Activated CD8-positive, alpha-beta T cell treated with anti-CD3 and anti-CD28 coated beads for 36 hours (primary cell): ENCODE results near the gene RNLS. TPM values are rescaled to one million over a fixed set of nuclear protein-coding genes. Genes with fewer than 3 reads are reported as not detected.

Experiments
- ATAC-seq: fragments of 200-7000 bp; cut with Tn5 transposase; one replicate; pipeline ENCODE4 v1.10.0; 2021; ENCODE audit warnings: mild to moderate bottlenecking, moderate library complexity
- CTCF ChIA-PET: fragments of 350-600 bp; sonication (Branson Sonifier 250); formaldehyde crosslinking; loops from one replicate; lab custom pipeline; 2021; ENCODE audit warnings: antibody characterized with exemption; lab: Charles Lee
- POLR2A ChIA-PET: fragments of 350-600 bp; sonication (Branson Sonifier 250); formaldehyde crosslinking; loops from one replicate; lab custom pipeline; 2021; ENCODE audit warnings: antibody characterized with exemption; lab: Charles Lee
- DNase-seq: peaks from one replicate; pipeline ENCODE4 v3.0.0-alpha.2; 2020
- H3K27ac Mint-ChIP-seq: one replicate; pipeline ENCODE4 v1.8.0; 2021; ENCODE audit warnings: mild to moderate bottlenecking, mixed read lengths
- H3K27me3 Mint-ChIP-seq: one replicate; pipeline ENCODE4 v1.8.0; 2021; ENCODE audit warnings: mixed read lengths
- H3K36me3 Mint-ChIP-seq: one replicate; pipeline ENCODE4 v1.8.0; 2021; ENCODE audit warnings: low read depth, mixed read lengths
- H3K4me1 Mint-ChIP-seq: one replicate; pipeline ENCODE4 v1.8.0; 2021; ENCODE audit warnings: low read depth, mixed read lengths
- H3K4me3 Mint-ChIP-seq: one replicate; pipeline ENCODE4 v1.8.0; 2021; ENCODE audit warnings: mild to moderate bottlenecking, moderate library complexity, mixed read lengths
- H3K9me3 Mint-ChIP-seq: one replicate; pipeline ENCODE4 v1.8.0; 2021; ENCODE audit warnings: mixed read lengths
- intact Hi-C: fragments of 100-400 bp; cut with micrococcal nuclease; formaldehyde crosslinking; loops from one replicate; pipeline ENCODE4 v1.10.0; 2022
- total RNA-seq, 2 experiments: library from RNA; stranded (reverse); gene quantifications; one replicate each; pipeline ENCODE4 v1.2.3, GENCODE V29; 2021
- TF ChIP-seq, protein P1 (sequence below): fragments of 200-600 bp; IDR thresholded peaks from one replicate; pipeline ENCODE4 v1.8.0; 2022; ENCODE audit warnings: antibody characterized with exemption, mild to moderate bottlenecking

The RNLS gene
- total RNA-seq, 2 experiments from 2014 or later: 4.5 TPM

DNA sequence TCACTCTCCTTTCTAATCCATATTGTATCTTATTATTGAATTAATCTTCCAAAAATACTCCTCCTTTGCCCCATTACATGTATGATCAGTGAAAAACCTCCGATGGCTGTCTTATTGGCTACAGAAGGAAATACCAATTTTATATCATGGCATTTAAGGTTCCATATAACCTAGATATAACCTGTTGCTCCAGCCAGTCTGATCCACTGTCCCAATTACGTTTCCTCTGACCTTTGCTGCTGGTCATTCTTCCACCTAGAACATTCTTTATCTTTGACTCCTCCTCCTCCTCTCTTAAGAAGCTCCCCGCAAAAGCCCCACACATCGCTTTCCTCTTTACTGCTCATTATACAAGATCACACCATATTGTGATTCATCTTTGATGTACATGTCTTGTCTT is 161.5 kb downstream of the RNLS start:
- no peaks in the 10 kb centered on the region for H3K27me3 Mint-ChIP-seq
- ATAC-seq (no peak), DNase-seq (no peak)
- H3K4me3 Mint-ChIP-seq: no peak overlapping the region
- H3K36me3 Mint-ChIP-seq: no peaks in the 10 kb centered on the region
- CTCF ChIA-PET: interaction anchor here (1.5 kb wide), 1 partner anchor 32 kb away, joined by 5 read pairs; no protein-coding TSS in a partner anchor
- intact Hi-C loops: no loop called here
- POLR2A ChIA-PET: no interaction called here
- H3K9me3 Mint-ChIP-seq: no peaks in the 10 kb centered on the region
- H3K27ac Mint-ChIP-seq: no peak overlapping the region
- TF ChIP-seq, protein P1, sequence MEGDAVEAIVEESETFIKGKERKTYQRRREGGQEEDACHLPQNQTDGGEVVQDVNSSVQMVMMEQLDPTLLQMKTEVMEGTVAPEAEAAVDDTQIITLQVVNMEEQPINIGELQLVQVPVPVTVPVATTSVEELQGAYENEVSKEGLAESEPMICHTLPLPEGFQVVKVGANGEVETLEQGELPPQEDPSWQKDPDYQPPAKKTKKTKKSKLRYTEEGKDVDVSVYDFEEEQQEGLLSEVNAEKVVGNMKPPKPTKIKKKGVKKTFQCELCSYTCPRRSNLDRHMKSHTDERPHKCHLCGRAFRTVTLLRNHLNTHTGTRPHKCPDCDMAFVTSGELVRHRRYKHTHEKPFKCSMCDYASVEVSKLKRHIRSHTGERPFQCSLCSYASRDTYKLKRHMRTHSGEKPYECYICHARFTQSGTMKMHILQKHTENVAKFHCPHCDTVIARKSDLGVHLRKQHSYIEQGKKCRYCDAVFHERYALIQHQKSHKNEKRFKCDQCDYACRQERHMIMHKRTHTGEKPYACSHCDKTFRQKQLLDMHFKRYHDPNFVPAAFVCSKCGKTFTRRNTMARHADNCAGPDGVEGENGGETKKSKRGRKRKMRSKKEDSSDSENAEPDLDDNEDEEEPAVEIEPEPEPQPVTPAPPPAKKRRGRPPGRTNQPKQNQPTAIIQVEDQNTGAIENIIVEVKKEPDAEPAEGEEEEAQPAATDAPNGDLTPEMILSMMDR: no peak
- H3K4me1 Mint-ChIP-seq: no peaks in the 10 kb centered on the region

DNA sequence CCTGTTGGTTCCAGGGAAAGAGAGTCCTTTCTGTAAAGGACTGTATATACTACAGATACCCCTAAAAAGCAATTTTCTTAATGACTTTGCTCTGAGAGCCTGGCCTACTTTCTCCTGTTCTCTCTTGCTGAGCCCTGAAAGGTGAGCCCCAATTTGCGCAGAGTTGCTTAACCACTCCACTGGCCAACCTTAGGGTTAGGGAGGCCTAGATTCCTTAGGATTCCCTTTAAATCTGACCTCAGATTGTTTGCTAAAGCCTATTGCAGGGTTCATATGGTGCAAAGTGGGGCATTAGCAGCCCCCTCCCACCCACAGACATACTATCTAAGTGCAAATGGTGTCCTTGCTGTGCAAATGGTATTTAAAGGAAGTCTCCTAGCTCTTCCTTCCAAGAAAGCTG is 164.2 kb downstream of the RNLS start:
- no peak for DNase-seq
- H3K36me3 Mint-ChIP-seq: no peaks in the 10 kb centered on the region
- intact Hi-C loops: no loop called here
- TF ChIP-seq, protein P1: no peak
- no peaks in the 10 kb centered on the region for H3K27me3 Mint-ChIP-seq
- H3K27ac Mint-ChIP-seq: no peak overlapping the region
- no peaks in the 10 kb centered on the region for H3K9me3 Mint-ChIP-seq
- ChIA-PET POLR2A (no interaction called here), CTCF (no interaction called here)
- H3K4me3 Mint-ChIP-seq: no peak overlapping the region
- ATAC-seq: no peak
- no peaks in the 10 kb centered on the region for H3K4me1 Mint-ChIP-seq

DNA sequence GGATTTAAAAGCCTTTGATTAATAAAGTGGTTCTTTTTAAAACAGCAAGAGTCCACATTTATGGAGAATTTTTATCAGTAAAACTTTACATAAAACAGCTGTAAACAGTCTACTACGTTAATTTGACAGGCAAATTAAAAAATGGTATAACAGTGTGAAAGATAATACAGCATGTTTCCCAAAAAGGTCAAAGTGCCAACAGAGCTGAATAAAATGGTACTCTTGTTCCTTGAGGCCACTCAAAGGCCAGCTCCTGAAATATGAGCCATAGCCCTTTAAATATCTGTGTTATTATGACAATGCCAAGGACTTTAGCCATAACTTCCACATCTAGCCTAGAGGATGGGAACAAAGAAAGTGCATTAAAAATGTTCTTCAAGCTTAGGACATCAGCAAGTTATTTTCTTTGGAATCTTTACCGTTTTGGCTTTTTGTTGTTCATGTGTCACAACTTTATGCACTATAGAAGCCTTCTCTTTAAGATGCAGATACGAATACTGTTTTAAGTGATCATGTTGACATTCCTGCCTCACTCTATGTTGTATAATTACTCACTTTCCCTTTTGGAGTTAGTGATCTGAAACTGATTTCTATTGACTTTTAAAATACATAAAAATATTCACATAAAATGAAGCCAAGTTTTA is 165.6 kb downstream of the RNLS start:
- ChIA-PET CTCF (no interaction called here), POLR2A (interaction anchor here (1.6 kb wide), 1 partner anchor 326 kb away, joined by 3 read pairs; no protein-coding TSS in a partner anchor)

DNA sequence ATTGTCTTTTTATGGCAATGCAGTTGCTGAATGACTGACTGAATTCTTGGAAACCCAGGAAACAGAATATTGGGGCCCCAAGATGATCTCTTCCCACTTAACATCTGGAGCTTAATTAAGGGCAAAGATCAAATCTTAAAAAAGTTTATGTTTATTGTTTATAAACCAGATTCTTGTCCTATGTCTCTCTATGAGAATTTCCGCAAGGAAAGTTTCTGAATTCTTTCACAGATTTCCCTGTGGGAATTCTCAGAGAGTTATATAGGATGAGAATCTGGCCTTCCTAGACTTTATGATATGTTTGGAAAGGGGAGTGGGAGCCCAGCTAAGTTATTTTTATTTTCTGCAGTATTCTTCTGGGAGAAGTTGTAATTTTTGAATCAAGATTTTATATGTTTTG is 166.3 kb downstream of the RNLS start:
- ChIA-PET POLR2A (interaction anchor here (1.6 kb wide), 1 partner anchor 326 kb away, joined by 3 read pairs; no protein-coding TSS in a partner anchor), CTCF (no interaction called here)
- DNase-seq (no peak), ATAC-seq (no peak)
- H3K4me1 Mint-ChIP-seq: no peaks in the 10 kb centered on the region
- H3K4me3 Mint-ChIP-seq: no peak overlapping the region
- no peaks in the 10 kb centered on the region for H3K27me3 Mint-ChIP-seq
- TF ChIP-seq, protein P1: no peak
- H3K27ac Mint-ChIP-seq: no peak overlapping the region
- intact Hi-C loops: no loop called here
- H3K9me3 Mint-ChIP-seq: no peaks in the 10 kb centered on the region
- no peaks in the 10 kb centered on the region for H3K36me3 Mint-ChIP-seq

More for the DNA sequence above, 165.6 kb downstream of the RNLS start:
- Mint-ChIP-seq H3K36me3 (no peaks in the 10 kb centered on the region), H3K4me3 (no peak overlapping the region), H3K27me3 (no peaks in the 10 kb centered on the region), H3K4me1 (no peaks in the 10 kb centered on the region), H3K9me3 (no peaks in the 10 kb centered on the region), H3K27ac (no peak overlapping the region)
- intact Hi-C loops: no loop called here
- TF ChIP-seq, protein P1: no peak
- DNase-seq (no peak), ATAC-seq (no peak)

DNA sequence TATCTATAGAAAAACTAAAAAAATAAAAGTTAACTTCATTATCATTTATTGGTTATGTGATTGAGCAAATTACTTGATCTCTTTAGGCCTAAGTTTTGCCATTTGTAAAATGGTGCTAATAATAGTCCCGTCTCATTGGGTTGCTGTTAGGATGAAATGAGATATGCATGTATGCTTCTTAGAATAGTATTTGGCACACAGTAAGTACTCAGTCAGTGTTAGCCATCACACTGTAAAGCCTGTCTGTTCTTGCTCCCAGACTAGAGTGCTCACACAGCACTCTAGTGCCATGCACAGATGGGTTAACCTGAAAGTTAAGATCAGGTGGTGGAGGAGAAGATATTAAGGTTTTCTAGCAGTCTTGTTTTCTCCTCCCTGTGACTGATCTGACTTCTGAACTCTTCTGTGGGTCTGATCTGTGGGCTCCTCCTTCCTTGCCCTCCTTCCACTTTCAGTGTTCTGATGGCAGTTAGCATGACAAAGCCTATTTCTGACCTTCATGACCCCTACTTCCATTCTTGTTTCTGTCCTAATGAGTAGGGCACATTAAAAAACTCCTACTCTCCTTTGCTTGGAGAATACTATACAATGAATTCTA is 167.5 kb downstream of the RNLS start:
- no peak overlapping the region for H3K27ac Mint-ChIP-seq
- H3K36me3 Mint-ChIP-seq: no peaks in the 10 kb centered on the region
- H3K9me3 Mint-ChIP-seq: no peaks in the 10 kb centered on the region
- intact Hi-C loops: no loop called here
- no peaks in the 10 kb centered on the region for H3K4me1 Mint-ChIP-seq
- CTCF ChIA-PET: no interaction called here
- DNase-seq (no peak), ATAC-seq (no peak)
- TF ChIP-seq, protein P1: no peak
- POLR2A ChIA-PET: no interaction called here
- no peaks in the 10 kb centered on the region for H3K27me3 Mint-ChIP-seq
- no peak overlapping the region for H3K4me3 Mint-ChIP-seq
